WTC11 (cell line): ENCODE results near the gene TMIE. TPM values are rescaled to one million over a fixed set of nuclear protein-coding genes. Genes with fewer than 3 reads are reported as not detected.

Source experiments
- ATAC-seq: fragments of 200-7000 bp; cut with Tn5 transposase; 2 replicates; pipeline ENCODE4 v1.10.0; 2021; ENCODE audit warnings: mild to moderate bottlenecking, moderate library complexity
- CTCF ChIA-PET: fragments of 300-600 bp; sonication (Branson Sonifier 250); formaldehyde crosslinking; loops from one replicate; lab custom pipeline; 2021; ENCODE audit warnings: antibody characterized with exemption; lab: Charles Lee
- POLR2A ChIA-PET: fragments of 350-600 bp; sonication (Branson Sonifier 250); formaldehyde crosslinking; loops from one replicate; lab custom pipeline; 2021; ENCODE audit warnings: antibody characterized with exemption; lab: Charles Lee
- DNase-seq: peaks from one replicate; pipeline ENCODE4 v3.0.0; 2021; ENCODE audit warnings: low spot score
- H3K27ac Mint-ChIP-seq: 2 replicates; pipeline ENCODE4 v1.8.0; 2021; ENCODE audit warnings: mixed read lengths
- H3K27me3 Mint-ChIP-seq: 2 replicates; pipeline ENCODE4 v1.8.0; 2021; ENCODE audit warnings: low read depth, mild to moderate bottlenecking, moderate library complexity, mixed read lengths
- H3K36me3 Mint-ChIP-seq: 2 replicates; pipeline ENCODE4 v1.8.0; 2021; ENCODE audit warnings: mixed read lengths
- H3K4me1 Mint-ChIP-seq: 2 replicates; pipeline ENCODE4 v1.8.0; 2022; ENCODE audit warnings: mixed read lengths
- H3K4me3 Mint-ChIP-seq: 2 replicates; pipeline ENCODE4 v1.8.0; 2021; ENCODE audit warnings: mild to moderate bottlenecking, moderate library complexity, mixed read lengths
- H3K9me3 Mint-ChIP-seq: 2 replicates; pipeline ENCODE4 v1.8.0; 2021; ENCODE audit warnings: mixed read lengths
- ATF1 ChIP-seq: sonication (generic); formaldehyde crosslinking; IDR thresholded peaks from 2 replicates; pipeline ENCODE4 v1.8.1; 2023; ENCODE audit warnings: mild to moderate bottlenecking, moderate library complexity, missing genetic modification reagents
- ELF4 ChIP-seq: sonication (generic); formaldehyde crosslinking; IDR thresholded peaks from 2 replicates; pipeline ENCODE4 v1.8.1; 2022; ENCODE audit warnings: low read depth, mild to moderate bottlenecking, moderate library complexity, missing genetic modification reagents
- EMX1 ChIP-seq: fragments of 250-450 bp; sonication (Bioruptor Pico); IDR thresholded peaks from 2 replicates; pipeline ENCODE4 v1.8.0; 2021; ENCODE audit warnings: mild to moderate bottlenecking
- ETV6 ChIP-seq: sonication (generic); formaldehyde crosslinking; IDR thresholded peaks from 2 replicates; pipeline ENCODE4 v1.8.1; 2022; ENCODE audit warnings: mild to moderate bottlenecking, missing genetic modification reagents
- GABPB1 ChIP-seq: sonication (generic); formaldehyde crosslinking; IDR thresholded peaks from 2 replicates; pipeline ENCODE4 v1.8.1; 2023; ENCODE audit warnings: mild to moderate bottlenecking, missing genetic modification reagents
- JAZF1 ChIP-seq: fragments of 250-450 bp; sonication (Bioruptor Pico); IDR thresholded peaks from 2 replicates; pipeline ENCODE4 v1.9.0; 2021; ENCODE audit warnings: moderate library complexity, mild to moderate bottlenecking, inconsistent platforms
- NFE2L1 ChIP-seq: sonication (generic); formaldehyde crosslinking; IDR thresholded peaks from 2 replicates; pipeline ENCODE4 v1.8.1; 2023; ENCODE audit warnings: missing genetic modification reagents
- NR1H2 ChIP-seq: sonication (generic); formaldehyde crosslinking; IDR thresholded peaks from 2 replicates; pipeline ENCODE4 v1.9.0; 2021; ENCODE audit warnings: mild to moderate bottlenecking, moderate library complexity, missing genetic modification reagents
- SMAD4 ChIP-seq: sonication (generic); formaldehyde crosslinking; IDR thresholded peaks from 2 replicates; pipeline ENCODE4 v1.8.0; 2022; ENCODE audit warnings: mild to moderate bottlenecking, missing genetic modification reagents
- SOX15 ChIP-seq: fragments of 250-450 bp; sonication (Bioruptor Pico); IDR thresholded peaks from 2 replicates; pipeline ENCODE4 v1.9.0; 2021; ENCODE audit warnings: mild to moderate bottlenecking
- ZBTB21 ChIP-seq: sonication (generic); formaldehyde crosslinking; IDR thresholded peaks from 2 replicates; pipeline ENCODE4 v1.8.1; 2023; ENCODE audit warnings: mild to moderate bottlenecking, missing genetic modification reagents, borderline replicate concordance
- ZNF121 ChIP-seq: sonication (generic); formaldehyde crosslinking; IDR thresholded peaks from 2 replicates; pipeline ENCODE4 v1.8.0; 2023; ENCODE audit warnings: missing genetic modification reagents
- ZNF232 ChIP-seq: sonication (generic); formaldehyde crosslinking; IDR thresholded peaks from 2 replicates; pipeline ENCODE4 v1.8.0; 2022; ENCODE audit warnings: mild to moderate bottlenecking, missing genetic modification reagents
- ZNF416 ChIP-seq: fragments of 250-450 bp; sonication (Bioruptor Pico); IDR thresholded peaks from 2 replicates; pipeline ENCODE4 v1.9.0; 2021; ENCODE audit warnings: mild to moderate bottlenecking, inconsistent platforms
- ZNF671 ChIP-seq: fragments of 250-450 bp; sonication (Bioruptor Pico); IDR thresholded peaks from 2 replicates; pipeline ENCODE4 v1.8.0; 2021; ENCODE audit warnings: mild to moderate bottlenecking
- total RNA-seq: library from RNA; stranded (reverse); gene quantifications from 3 replicates; pipeline ENCODE4 v1.2.3, GENCODE V29; 2021
- TF ChIP-seq, protein P1 (sequence below): sonication (generic); formaldehyde crosslinking; IDR thresholded peaks from 2 replicates; pipeline ENCODE4 v1.8.1; 2023; ENCODE audit warnings: mild to moderate bottlenecking, moderate library complexity, missing genetic modification reagents
- TF ChIP-seq, protein P2 (sequence below): sonication (generic); formaldehyde crosslinking; IDR thresholded peaks from 2 replicates; pipeline ENCODE4 v1.8.1; 2022; ENCODE audit warnings: low read depth, mild to moderate bottlenecking, moderate library complexity, missing genetic modification reagents, borderline replicate concordance
- TF ChIP-seq, protein P3 (sequence below): fragments of 250-450 bp; sonication (Bioruptor Pico); conservative IDR thresholded peaks from 2 replicates; pipeline ENCODE4 v1.9.0; 2021; ENCODE audit warnings: mild to moderate bottlenecking
- TF ChIP-seq, protein P4 (sequence below): sonication (generic); formaldehyde crosslinking; IDR thresholded peaks from 2 replicates; pipeline ENCODE4 v1.8.0; 2022; ENCODE audit warnings: mild to moderate bottlenecking, missing genetic modification reagents
- TF ChIP-seq, protein P5 (sequence below): sonication (generic); formaldehyde crosslinking; IDR thresholded peaks from 2 replicates; pipeline ENCODE4 v1.8.1; 2023; ENCODE audit warnings: mild to moderate bottlenecking, missing genetic modification reagents, moderate library complexity

The TMIE gene
- total RNA-seq, 1 experiment from 2014 or later, result 0.57 TPM

DNA sequence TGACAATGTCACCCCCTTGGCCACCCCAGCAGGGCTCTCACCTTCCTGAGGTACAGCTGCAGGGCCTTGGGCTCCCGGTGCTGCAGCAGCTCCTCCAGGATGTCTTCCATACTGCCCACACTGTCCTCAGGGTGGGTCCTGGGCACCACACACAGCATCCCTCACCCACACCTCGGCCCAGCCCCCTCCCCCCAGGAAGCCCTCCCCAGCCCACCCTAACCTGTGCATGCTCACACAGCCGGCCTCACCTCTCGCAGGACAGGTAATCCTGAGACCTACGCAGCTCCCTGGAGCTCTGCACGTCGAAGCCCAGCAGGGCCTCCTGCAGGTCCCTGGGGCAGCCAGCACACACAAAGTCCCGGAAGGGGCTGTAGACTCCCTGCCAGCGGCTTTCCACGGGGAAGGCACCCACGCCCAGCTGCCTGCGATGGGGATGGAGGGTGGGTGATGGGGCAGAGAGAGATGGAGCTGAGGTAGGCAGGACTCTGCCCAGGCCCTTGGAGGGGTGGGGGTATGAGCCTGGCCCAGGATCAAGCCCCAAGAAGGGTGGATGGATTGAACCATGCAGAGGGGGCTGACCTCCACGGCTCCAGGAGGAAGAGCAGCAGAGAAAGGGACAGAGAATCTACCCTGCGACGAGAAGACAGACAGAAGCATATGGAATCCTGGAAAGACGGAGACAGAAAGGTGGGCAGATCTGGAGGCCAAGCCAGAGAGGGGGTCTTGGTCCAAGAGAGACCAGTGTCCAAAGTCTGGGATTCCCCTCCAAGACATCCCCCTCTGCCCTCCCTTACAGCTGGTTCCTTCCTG lies 24.4 kb upstream of the TMIE start:
- Mint-ChIP-seq H3K4me1 (no peaks in the 10 kb centered on the region), H3K36me3 (peaks cover 3% of the 10 kb centered on the region), H3K27ac (no peak overlapping the region), H3K9me3 (peaks cover 4% of the 10 kb centered on the region), H3K4me3 (no peak overlapping the region), H3K27me3 (no peaks in the 10 kb centered on the region)
- ChIA-PET CTCF (interaction anchor here (1.0 to 1.3 kb wide), 2 partner anchors 38 to 322 kb away, joined by 3 to 5 read pairs; no protein-coding TSS in a partner anchor), POLR2A (no interaction called here)
- no peak for DNase-seq
- ATAC-seq, result no peak
- TF ChIP-seq, protein P1, sequence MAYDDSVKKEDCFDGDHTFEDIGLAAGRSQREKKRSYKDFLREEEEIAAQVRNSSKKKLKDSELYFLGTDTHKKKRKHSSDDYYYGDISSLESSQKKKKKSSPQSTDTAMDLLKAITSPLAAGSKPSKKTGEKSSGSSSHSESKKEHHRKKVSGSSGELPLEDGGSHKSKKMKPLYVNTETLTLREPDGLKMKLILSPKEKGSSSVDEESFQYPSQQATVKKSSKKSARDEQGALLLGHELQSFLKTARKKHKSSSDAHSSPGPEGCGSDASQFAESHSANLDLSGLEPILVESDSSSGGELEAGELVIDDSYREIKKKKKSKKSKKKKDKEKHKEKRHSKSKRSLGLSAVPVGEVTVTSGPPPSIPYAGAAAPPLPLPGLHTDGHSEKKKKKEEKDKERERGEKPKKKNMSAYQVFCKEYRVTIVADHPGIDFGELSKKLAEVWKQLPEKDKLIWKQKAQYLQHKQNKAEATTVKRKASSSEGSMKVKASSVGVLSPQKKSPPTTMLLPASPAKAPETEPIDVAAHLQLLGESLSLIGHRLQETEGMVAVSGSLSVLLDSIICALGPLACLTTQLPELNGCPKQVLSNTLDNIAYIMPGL, result no peak
- TF ChIP-seq EMX1 (CRISPR knock-in tag) (no peak), SOX15 (no peak), ZNF121 (CRISPR knock-in tag) (no peak), ELF4 (CRISPR knock-in tag) (no peak), SMAD4 (CRISPR knock-in tag) (no peak), GABPB1 (CRISPR knock-in tag) (no peak), ZBTB21 (CRISPR knock-in tag) (no peak), JAZF1 (no peak), NFE2L1 (CRISPR knock-in tag) (no peak)
- TF ChIP-seq, protein P2, sequence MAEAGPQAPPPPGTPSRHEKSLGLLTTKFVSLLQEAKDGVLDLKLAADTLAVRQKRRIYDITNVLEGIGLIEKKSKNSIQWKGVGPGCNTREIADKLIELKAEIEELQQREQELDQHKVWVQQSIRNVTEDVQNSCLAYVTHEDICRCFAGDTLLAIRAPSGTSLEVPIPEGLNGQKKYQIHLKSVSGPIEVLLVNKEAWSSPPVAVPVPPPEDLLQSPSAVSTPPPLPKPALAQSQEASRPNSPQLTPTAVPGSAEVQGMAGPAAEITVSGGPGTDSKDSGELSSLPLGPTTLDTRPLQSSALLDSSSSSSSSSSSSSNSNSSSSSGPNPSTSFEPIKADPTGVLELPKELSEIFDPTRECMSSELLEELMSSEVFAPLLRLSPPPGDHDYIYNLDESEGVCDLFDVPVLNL (CRISPR knock-in tag), result no peak
- TF ChIP-seq, protein P3, sequence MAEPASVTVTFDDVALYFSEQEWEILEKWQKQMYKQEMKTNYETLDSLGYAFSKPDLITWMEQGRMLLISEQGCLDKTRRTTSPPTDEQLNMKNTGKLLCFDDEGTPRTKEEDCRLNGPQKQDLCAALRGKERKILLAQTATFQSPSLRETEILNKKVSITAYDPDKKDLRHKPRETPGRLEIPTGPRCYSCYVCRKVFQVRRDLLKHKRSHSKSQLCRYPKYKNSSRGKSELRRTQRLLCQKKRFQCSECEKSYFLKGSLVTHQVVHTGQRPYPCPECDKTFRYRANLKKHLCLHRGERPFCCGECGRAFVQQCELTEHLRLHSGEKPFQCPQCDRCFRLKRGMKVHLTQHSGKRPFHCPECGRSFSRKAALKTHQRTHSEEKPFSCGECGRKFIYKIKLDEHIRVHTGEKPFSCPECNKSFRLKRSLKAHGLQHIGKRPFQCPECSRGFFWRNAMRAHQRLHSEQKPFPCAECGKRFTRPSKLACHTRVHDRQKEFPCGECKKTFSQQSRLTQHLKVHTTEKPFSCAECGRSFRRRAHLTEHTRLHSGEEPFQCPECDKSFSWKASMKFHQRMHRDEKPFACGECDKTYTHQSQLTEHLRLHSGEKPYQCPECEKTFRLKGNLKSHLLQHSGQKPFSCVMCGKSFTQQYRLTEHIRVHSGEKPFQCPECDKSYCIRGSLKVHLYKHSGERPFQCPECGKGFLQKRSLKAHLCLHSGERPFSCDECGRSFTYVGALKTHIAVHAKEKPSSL (CRISPR knock-in tag), result no peak
- TF ChIP-seq, protein P4, sequence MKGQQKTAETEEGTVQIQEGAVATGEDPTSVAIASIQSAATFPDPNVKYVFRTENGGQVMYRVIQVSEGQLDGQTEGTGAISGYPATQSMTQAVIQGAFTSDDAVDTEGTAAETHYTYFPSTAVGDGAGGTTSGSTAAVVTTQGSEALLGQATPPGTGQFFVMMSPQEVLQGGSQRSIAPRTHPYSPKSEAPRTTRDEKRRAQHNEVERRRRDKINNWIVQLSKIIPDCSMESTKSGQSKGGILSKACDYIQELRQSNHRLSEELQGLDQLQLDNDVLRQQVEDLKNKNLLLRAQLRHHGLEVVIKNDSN (CRISPR knock-in tag), result no peak
- TF ChIP-seq, protein P5, sequence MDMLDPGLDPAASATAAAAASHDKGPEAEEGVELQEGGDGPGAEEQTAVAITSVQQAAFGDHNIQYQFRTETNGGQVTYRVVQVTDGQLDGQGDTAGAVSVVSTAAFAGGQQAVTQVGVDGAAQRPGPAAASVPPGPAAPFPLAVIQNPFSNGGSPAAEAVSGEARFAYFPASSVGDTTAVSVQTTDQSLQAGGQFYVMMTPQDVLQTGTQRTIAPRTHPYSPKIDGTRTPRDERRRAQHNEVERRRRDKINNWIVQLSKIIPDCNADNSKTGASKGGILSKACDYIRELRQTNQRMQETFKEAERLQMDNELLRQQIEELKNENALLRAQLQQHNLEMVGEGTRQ (CRISPR knock-in tag), result no peak

DNA sequence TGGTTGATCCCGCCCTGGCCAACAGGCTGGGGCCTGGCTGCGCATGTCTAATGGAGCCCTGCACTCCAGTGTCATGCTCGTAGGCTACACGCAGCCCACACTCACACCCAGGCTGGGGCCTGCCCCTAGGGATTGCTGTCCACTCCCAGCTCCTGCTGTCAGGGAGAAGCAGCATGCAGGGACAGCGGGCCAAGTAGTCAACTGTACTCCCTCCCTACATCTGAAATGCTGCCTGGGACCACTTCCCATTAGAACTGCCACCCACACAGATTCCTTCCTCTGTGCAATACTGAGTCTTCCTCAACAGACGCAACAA lies 23.8 kb upstream of the TMIE start:
- no peak overlapping the region for H3K4me3 Mint-ChIP-seq
- no peaks in the 10 kb centered on the region for H3K4me1 Mint-ChIP-seq
- peaks cover 3% of the 10 kb centered on the region for H3K36me3 Mint-ChIP-seq
- peaks cover 4% of the 10 kb centered on the region for H3K9me3 Mint-ChIP-seq
- TF ChIP-seq, protein P2 (CRISPR knock-in tag), result no peak
- TF ChIP-seq, protein P4 (CRISPR knock-in tag), result no peak
- no peak for TF ChIP-seq ZNF671
- TF ChIP-seq ZNF232 (CRISPR knock-in tag), result no peak
- no peak for TF ChIP-seq ETV6 (CRISPR knock-in tag)
- no peak for TF ChIP-seq JAZF1
- no peak for TF ChIP-seq GABPB1 (CRISPR knock-in tag)
- TF ChIP-seq ATF1 (CRISPR knock-in tag), result no peak
- no peak for TF ChIP-seq ZNF416 (CRISPR knock-in tag)
- no peak for TF ChIP-seq NR1H2
- no peak overlapping the region for H3K27ac Mint-ChIP-seq
- DNase-seq (no peak), ATAC-seq (no peak)
- CTCF ChIA-PET, result interaction anchor here (1.0 kb wide), 1 partner anchor 38 kb away, joined by 3 read pairs; no protein-coding TSS in a partner anchor
- POLR2A ChIA-PET, result no interaction called here
- no peaks in the 10 kb centered on the region for H3K27me3 Mint-ChIP-seq
